ENCODE measurements around the gene FBXO10. TPM values are rescaled to one million over a fixed set of nuclear protein-coding genes. Genes with fewer than 3 reads are reported as not detected.
"Not testable (repeated sequence)": the region's sequence is repeated elsewhere in the genome, so short reads cannot be mapped to it uniquely, and the experiment has no call there.

The FBXO10 gene
- total RNA-seq, 1 experiment from 2014 or later: 14.0 TPM

DNA sequence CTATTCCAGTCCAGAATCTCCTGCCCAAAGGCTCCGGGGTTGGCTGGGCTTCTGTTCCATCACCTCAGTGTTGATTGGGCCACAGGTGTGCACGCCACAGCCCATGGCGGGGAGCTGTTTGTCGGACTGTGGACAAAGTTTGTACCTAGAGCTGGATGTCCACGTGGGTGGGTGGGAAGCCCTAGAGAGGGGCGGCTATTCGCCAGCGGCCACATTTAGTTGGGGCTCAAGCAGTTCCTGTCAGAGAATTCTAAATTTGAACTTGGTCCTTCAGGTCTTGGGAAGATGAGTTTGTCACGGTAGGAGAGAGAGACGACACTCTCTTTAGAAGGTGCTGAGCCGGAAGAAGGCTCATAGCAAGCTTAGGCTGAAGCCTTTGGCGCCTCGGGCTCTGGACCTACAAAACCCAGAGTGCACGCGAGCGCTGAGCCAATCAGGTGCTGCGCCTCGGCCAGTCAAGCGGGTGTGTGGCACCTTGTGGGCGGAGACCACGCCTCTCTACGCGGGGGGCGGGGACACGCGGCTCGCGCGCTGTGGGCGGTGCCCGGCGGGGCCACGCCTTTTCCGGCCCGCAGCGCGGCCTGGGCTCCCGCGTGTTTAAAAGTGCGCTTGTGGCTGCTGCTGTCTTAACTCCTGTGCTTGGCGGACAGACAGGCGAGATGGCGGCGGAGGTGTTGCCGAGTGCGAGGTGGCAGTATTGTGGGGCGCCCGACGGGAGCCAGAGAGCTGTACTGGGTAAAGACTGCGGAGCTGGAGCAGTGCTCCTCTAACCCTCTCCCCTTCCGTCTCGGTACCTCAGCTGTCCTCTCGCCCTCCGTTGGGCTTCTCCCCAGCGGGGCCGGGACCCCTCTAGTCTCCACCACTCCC, 90.6 kb downstream of the FBXO10 start, which contains the start of gene POLR1E (continued):
- TF ChIP-seq, protein P1, sequence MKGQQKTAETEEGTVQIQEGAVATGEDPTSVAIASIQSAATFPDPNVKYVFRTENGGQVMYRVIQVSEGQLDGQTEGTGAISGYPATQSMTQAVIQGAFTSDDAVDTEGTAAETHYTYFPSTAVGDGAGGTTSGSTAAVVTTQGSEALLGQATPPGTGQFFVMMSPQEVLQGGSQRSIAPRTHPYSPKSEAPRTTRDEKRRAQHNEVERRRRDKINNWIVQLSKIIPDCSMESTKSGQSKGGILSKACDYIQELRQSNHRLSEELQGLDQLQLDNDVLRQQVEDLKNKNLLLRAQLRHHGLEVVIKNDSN (CRISPR knock-in tag; IDR thresholded peaks at IDR 0.05): peak; percentile 82
- TF ChIP-seq PRRX2 (CRISPR knock-in tag; IDR thresholded peaks at IDR 0.05) (no peak), ZNF263 (CRISPR knock-in tag; IDR thresholded peaks at IDR 0.05; ENCODE audit: low read depth) (no peak), CREM (CRISPR knock-in tag; IDR thresholded peaks at IDR 0.05) (peak; percentile 71; the same call in 1 of the 2 replicates), FOXK1 (CRISPR knock-in tag; IDR thresholded peaks at IDR 0.05) (peak; percentile 78)
- TF ChIP-seq, protein P2, sequence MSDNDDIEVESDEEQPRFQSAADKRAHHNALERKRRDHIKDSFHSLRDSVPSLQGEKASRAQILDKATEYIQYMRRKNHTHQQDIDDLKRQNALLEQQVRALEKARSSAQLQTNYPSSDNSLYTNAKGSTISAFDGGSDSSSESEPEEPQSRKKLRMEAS (CRISPR knock-in tag; IDR thresholded peaks at IDR 0.05): peak; percentile 91
- TF ChIP-seq, protein P3, sequence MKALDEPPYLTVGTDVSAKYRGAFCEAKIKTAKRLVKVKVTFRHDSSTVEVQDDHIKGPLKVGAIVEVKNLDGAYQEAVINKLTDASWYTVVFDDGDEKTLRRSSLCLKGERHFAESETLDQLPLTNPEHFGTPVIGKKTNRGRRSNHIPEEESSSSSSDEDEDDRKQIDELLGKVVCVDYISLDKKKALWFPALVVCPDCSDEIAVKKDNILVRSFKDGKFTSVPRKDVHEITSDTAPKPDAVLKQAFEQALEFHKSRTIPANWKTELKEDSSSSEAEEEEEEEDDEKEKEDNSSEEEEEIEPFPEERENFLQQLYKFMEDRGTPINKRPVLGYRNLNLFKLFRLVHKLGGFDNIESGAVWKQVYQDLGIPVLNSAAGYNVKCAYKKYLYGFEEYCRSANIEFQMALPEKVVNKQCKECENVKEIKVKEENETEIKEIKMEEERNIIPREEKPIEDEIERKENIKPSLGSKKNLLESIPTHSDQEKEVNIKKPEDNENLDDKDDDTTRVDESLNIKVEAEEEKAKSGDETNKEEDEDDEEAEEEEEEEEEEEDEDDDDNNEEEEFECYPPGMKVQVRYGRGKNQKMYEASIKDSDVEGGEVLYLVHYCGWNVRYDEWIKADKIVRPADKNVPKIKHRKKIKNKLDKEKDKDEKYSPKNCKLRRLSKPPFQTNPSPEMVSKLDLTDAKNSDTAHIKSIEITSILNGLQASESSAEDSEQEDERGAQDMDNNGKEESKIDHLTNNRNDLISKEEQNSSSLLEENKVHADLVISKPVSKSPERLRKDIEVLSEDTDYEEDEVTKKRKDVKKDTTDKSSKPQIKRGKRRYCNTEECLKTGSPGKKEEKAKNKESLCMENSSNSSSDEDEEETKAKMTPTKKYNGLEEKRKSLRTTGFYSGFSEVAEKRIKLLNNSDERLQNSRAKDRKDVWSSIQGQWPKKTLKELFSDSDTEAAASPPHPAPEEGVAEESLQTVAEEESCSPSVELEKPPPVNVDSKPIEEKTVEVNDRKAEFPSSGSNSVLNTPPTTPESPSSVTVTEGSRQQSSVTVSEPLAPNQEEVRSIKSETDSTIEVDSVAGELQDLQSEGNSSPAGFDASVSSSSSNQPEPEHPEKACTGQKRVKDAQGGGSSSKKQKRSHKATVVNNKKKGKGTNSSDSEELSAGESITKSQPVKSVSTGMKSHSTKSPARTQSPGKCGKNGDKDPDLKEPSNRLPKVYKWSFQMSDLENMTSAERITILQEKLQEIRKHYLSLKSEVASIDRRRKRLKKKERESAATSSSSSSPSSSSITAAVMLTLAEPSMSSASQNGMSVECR (CRISPR knock-in tag; IDR thresholded peaks at IDR 0.05; ENCODE audit: borderline replicate concordance): peak; percentile 48

DNA sequence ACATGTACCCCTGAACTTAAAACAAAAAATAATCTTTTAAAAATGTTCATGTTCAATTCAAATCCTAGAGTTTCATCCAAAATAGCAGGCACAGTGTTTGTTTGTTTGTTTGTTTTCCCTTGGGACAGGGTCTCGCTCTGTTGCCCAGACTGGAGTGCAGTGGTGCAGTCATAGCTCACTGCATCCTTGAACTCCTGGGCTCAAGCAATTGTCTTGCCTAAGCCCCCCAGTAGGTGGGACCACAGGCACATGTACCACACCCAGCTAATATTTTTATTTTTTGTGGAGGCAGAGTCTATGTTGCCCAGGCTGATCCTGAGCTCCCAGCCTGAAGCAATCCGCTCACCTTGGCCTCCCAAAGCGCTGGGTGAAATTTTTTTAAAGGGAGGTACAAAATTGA, 95.4 kb downstream of the FBXO10 start:
- Mint-ChIP-seq H3K27me3 (ENCODE audit: low read depth) (peaks cover 7% of the 10 kb centered on the region; the same call in 1 of the 2 replicates), H3K36me3 (no peaks in the 10 kb centered on the region), H3K27ac (no peak overlapping the region), H3K4me3 (no peak overlapping the region), H3K9me3 (no peaks in the 10 kb centered on the region), H3K4me1 (peaks cover 23% of the 10 kb centered on the region)
- ChIA-PET CTCF (interaction anchor here (0.7 to 2.7 kb wide), 3 partner anchors 15 to 93 kb away, joined by 3 to 10 read pairs (median 3); no protein-coding TSS in a partner anchor), POLR2A (interaction anchor here (1.0 kb wide), 1 partner anchor 15 kb away, joined by 4 read pairs; the partner anchor contains the start of gene ZBTB5)
- DNase-seq (ENCODE audit: low spot score) (no peak), ATAC-seq (no peak)
- TF ChIP-seq MXD4 (CRISPR knock-in tag; IDR thresholded peaks at IDR 0.05; ENCODE audit: borderline replicate concordance) (no peak), JAZF1 (CRISPR knock-in tag; IDR thresholded peaks at IDR 0.05) (no peak), TEAD4 (CRISPR knock-in tag; IDR thresholded peaks at IDR 0.05) (no peak), ZNF121 (CRISPR knock-in tag; IDR thresholded peaks at IDR 0.05) (peak; percentile 57; the same call in 1 of the 2 replicates), NFYB (CRISPR knock-in tag; conservative IDR thresholded peaks at IDR 0.05; ENCODE audit: low read depth) (no peak), ZBTB21 (CRISPR knock-in tag; IDR thresholded peaks at IDR 0.05; ENCODE audit: borderline replicate concordance) (no peak)

DNA sequence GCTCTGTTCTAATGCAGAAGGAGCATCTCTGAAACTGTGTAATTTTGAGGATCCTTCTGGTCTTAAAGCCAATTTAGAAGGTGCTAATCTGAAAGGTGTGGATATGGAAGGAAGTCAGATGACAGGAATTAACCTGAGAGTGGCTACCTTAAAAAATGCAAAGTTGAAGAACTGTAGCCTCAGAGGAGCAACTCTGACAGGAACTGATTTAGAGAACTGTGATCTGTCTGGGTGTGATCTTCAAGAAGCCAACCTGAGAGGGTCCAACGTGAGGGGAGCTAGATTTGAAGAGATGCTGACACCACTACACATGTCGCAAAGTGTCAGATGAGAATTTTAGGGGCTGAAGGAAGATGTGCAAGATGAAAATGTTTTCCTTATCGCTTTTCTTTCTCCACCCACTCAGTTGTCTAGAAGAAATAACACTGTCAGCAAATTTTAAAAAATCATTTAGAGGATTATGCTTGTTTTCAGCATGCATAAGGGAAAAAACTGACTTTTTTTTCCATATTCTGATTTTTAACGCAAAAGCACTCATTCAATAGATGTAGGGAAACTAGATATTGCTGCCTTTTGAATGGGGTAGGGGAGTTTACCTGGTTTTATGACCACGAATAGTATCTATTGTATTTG, 98.1 kb downstream of the FBXO10 start:
- H3K27ac Mint-ChIP-seq; DNase-seq (ENCODE audit: low spot score); CTCF ChIA-PET; H3K4me3 Mint-ChIP-seq; POLR2A ChIA-PET; H3K27me3 Mint-ChIP-seq (ENCODE audit: low read depth); ATAC-seq: not testable (repeated sequence)
- peaks cover 18% of the 10 kb centered on the region for H3K4me1 Mint-ChIP-seq
- peaks cover 22% of the 10 kb centered on the region for H3K36me3 Mint-ChIP-seq
- H3K9me3 Mint-ChIP-seq: peaks cover 21% of the 10 kb centered on the region

DNA sequence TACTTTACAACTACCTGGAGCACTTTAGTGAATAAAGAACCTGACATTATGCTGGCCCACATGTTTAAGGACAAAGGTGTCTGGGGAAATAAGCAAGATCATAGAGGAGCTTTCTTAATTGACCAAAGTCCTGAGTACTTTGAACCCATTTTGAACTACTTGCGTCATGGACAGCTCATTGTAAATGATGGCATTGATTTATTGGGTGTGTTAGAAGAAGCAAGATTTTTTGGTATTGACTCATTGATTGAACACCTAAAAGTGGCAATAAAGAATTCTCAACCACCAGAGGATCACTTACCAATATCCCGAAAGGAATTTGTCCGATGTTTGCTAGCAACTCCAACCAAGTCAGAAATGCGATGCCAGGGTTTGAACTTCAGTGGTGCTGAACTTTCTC, 98.7 kb downstream of the FBXO10 start:
- H3K4me3 Mint-ChIP-seq; POLR2A ChIA-PET; ATAC-seq; CTCF ChIA-PET; DNase-seq (ENCODE audit: low spot score); H3K27ac Mint-ChIP-seq; H3K27me3 Mint-ChIP-seq (ENCODE audit: low read depth): not testable (repeated sequence)
- H3K36me3 Mint-ChIP-seq: peaks cover 23% of the 10 kb centered on the region
- H3K4me1 Mint-ChIP-seq: peaks cover 21% of the 10 kb centered on the region
- H3K9me3 Mint-ChIP-seq: peaks cover 21% of the 10 kb centered on the region

Measured in WTC11 (cell line).